ENCODE measurements around the gene TPM2. TPM values are rescaled to one million over a fixed set of nuclear protein-coding genes. Genes with fewer than 3 reads are reported as not detected.

The TPM2 gene
- total RNA-seq, 1 experiment from 2014 or later = 7.0 TPM

DNA sequence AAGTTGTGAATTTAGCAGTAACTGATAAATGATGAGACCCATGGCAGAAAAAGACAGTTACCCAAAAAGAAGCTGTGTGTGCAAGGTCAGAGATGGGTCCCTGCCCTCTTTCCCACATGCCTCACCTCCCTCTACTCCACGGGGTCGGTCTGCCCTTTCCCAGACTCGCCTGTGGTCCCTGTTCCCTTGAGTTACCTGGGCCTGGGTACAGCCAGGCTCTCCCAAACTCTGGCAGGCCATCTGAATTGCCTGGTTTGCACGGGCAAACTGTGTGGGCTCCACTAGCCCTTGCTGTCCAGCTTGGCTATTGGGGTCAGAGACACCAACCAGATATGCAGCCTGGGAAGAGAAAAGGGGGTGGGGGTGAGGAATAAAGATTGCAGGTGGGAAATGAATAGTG lies 18.4 kb upstream of the TPM2 start:
- no peaks in the 10 kb centered on the region for H3K79me2 ChIP-seq (ENCODE audit: low read length)
- H3K4me2 ChIP-seq (ENCODE audit: low read length) = no peak overlapping the region
- no peaks in the 10 kb centered on the region for H3K9me2 ChIP-seq (replicated peaks; ENCODE audit: low read length)
- H3F3A ChIP-seq (ENCODE audit: low read length, unreplicated experiment) = no peaks in the 10 kb centered on the region
- TF ChIP-seq EZH2phosphoT487 (IDR thresholded peaks at IDR 0.05; ENCODE audit: borderline replicate concordance, low read length) (no peak), EZH2 (IDR thresholded peaks at IDR 0.05; ENCODE audit: low read length, unreplicated experiment) (no peak)
- TF ChIP-seq, protein P1, sequence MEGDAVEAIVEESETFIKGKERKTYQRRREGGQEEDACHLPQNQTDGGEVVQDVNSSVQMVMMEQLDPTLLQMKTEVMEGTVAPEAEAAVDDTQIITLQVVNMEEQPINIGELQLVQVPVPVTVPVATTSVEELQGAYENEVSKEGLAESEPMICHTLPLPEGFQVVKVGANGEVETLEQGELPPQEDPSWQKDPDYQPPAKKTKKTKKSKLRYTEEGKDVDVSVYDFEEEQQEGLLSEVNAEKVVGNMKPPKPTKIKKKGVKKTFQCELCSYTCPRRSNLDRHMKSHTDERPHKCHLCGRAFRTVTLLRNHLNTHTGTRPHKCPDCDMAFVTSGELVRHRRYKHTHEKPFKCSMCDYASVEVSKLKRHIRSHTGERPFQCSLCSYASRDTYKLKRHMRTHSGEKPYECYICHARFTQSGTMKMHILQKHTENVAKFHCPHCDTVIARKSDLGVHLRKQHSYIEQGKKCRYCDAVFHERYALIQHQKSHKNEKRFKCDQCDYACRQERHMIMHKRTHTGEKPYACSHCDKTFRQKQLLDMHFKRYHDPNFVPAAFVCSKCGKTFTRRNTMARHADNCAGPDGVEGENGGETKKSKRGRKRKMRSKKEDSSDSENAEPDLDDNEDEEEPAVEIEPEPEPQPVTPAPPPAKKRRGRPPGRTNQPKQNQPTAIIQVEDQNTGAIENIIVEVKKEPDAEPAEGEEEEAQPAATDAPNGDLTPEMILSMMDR (conservative IDR thresholded peaks at IDR 0.05; ENCODE audit: low read depth, low read length) = no peak
- H3K4me3 ChIP-seq (ENCODE audit: low read length) = no peak overlapping the region
- no TSS peak for BruUV-seq (replicated peaks)
- H3K27me3 ChIP-seq (ENCODE audit: low read length) = no peaks in the 10 kb centered on the region
- intact Hi-C loops (cut with micrococcal nuclease) = no loop called here
- no peak overlapping the region for H3K9ac ChIP-seq (ENCODE audit: low read length)
- CTCF ChIA-PET = no interaction called here
- POLR2A ChIA-PET (ENCODE audit: unreplicated experiment) = no interaction called here
- no peaks in the 10 kb centered on the region for H3K4me1 ChIP-seq (ENCODE audit: insufficient read depth, low read length)
- H4K20me1 ChIP-seq (ENCODE audit: low read length) = no peaks in the 10 kb centered on the region
- no peak for DNase-seq
- H2AFZ ChIP-seq (ENCODE audit: low read length) = no peak overlapping the region
- no peak for ATAC-seq
- H3K36me3 ChIP-seq (ENCODE audit: low read depth, low read length) = peaks cover 55% of the 10 kb centered on the region
- no peaks in the 10 kb centered on the region for H3K9me3 ChIP-seq (ENCODE audit: low read length)
- no peak overlapping the region for H3K27ac ChIP-seq (ENCODE audit: low read length)

DNA sequence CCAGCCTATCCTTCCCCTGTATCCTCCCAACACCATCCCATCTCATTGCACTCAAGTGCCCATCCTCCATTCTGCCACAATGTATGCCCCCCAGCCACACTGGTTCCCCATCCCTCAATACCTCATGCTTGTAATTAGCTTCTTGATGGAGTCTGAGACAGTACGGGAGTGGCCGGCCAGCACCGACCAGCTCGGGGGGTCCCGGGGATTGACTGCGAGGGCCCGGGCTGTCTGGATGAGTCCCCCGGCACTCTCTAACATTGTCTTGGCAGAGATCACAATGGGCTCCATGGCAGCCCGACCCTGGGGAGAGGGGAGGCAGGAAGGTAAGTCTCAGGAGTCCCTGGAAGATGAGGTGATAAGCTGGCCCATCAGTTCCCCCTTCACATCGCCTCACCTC lies 17.2 kb upstream of the TPM2 start:
- Histone ChIP-seq H2AFZ (ENCODE audit: low read length) (no peak overlapping the region), H3K79me2 (ENCODE audit: low read length) (no peaks in the 10 kb centered on the region), H3K9me2 (replicated peaks; ENCODE audit: low read length) (no peaks in the 10 kb centered on the region), H3F3A (ENCODE audit: low read length, unreplicated experiment) (no peaks in the 10 kb centered on the region), H4K20me1 (ENCODE audit: low read length) (no peaks in the 10 kb centered on the region), H3K36me3 (ENCODE audit: low read depth, low read length) (peaks cover 56% of the 10 kb centered on the region), H3K9ac (ENCODE audit: low read length) (no peak overlapping the region), H3K27me3 (ENCODE audit: low read length) (no peaks in the 10 kb centered on the region), H3K4me2 (ENCODE audit: low read length) (no peak overlapping the region), H3K27ac (ENCODE audit: low read length) (no peak overlapping the region), H3K4me3 (ENCODE audit: low read length) (no peak overlapping the region), H3K9me3 (ENCODE audit: low read length) (no peaks in the 10 kb centered on the region), H3K4me1 (ENCODE audit: insufficient read depth, low read length) (no peaks in the 10 kb centered on the region)
- CTCF ChIA-PET = no interaction called here
- no TSS peak for BruUV-seq (replicated peaks)
- POLR2A ChIA-PET (ENCODE audit: unreplicated experiment) = no interaction called here
- TF ChIP-seq, protein P1 (conservative IDR thresholded peaks at IDR 0.05; ENCODE audit: low read depth, low read length) = no peak
- TF ChIP-seq EZH2phosphoT487 (IDR thresholded peaks at IDR 0.05; ENCODE audit: borderline replicate concordance, low read length) (no peak), EZH2 (IDR thresholded peaks at IDR 0.05; ENCODE audit: low read length, unreplicated experiment) (no peak)
- ATAC-seq (no peak), DNase-seq (no peak)
- intact Hi-C loops (cut with micrococcal nuclease) = no loop called here

DNA sequence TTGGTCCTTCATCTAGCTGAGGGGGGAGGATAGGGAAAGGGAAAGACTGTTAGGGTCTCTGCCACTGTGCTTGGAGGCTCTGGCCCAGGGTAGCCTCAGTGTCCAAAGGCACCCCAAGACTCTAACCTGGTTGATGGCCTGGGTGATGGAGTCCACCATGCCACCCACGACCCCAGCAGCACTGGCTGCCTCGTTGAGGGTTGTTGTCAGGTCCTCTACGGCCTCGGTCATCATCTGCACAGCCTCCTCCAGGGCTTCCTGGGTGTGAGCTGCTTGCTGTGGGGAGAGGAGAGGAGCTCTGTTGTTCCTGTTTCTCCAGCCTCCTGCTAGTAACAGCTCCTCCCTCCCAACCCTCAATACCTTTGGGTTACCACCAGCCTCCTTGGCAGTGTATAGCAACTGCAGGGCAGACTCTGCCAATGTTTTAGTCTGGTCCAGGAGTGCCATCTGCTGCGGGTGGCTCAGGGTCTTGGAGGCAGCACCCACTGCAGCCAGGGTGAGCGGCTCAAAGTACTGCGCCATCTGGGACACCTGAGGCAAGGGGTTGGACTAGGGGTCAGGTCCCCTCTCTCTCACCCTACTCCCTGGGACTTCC lies 16.2 kb upstream of the TPM2 start:
- Histone ChIP-seq H3K4me3 (ENCODE audit: low read length) (no peak overlapping the region), H3K79me2 (ENCODE audit: low read length) (no peaks in the 10 kb centered on the region), H3K9me3 (ENCODE audit: low read length) (no peaks in the 10 kb centered on the region), H3K4me2 (ENCODE audit: low read length) (no peak overlapping the region), H4K20me1 (ENCODE audit: low read length) (no peaks in the 10 kb centered on the region), H3K27me3 (ENCODE audit: low read length) (no peaks in the 10 kb centered on the region), H3K36me3 (ENCODE audit: low read depth, low read length) (peaks cover 61% of the 10 kb centered on the region), H3K9ac (ENCODE audit: low read length) (no peak overlapping the region), H3F3A (ENCODE audit: low read length, unreplicated experiment) (no peaks in the 10 kb centered on the region), H3K27ac (ENCODE audit: low read length) (no peak overlapping the region), H2AFZ (ENCODE audit: low read length) (no peak overlapping the region), H3K9me2 (replicated peaks; ENCODE audit: low read length) (no peaks in the 10 kb centered on the region), H3K4me1 (ENCODE audit: insufficient read depth, low read length) (no peaks in the 10 kb centered on the region)
- ChIA-PET POLR2A (ENCODE audit: unreplicated experiment) (no interaction called here), CTCF (no interaction called here)
- intact Hi-C loops (cut with micrococcal nuclease) = no loop called here
- ATAC-seq (no peak), DNase-seq (no peak)
- TSS peak; percentile 43 for BruUV-seq (replicated peaks)
- TF ChIP-seq EZH2phosphoT487 (IDR thresholded peaks at IDR 0.05; ENCODE audit: borderline replicate concordance, low read length) (no peak), EZH2 (IDR thresholded peaks at IDR 0.05; ENCODE audit: low read length, unreplicated experiment) (no peak)
- TF ChIP-seq, protein P1 (conservative IDR thresholded peaks at IDR 0.05; ENCODE audit: low read depth, low read length) = no peak
